SK-N-MC (cell line): ENCODE data around the gene BMERB1.
"Not testable (repeated sequence)": the region's sequence is repeated elsewhere in the genome, so short reads cannot be mapped to it uniquely, and the experiment has no call there.

Source experiments
- DNase-seq: peaks from one replicate; pipeline ENCODE4 v3.0.0-alpha.2; 2011; ENCODE audit warnings: low read depth, low spot score
- H3K27ac ChIP-seq: fragments of 200-600 bp; sonication (generic); 2 replicates; pipeline ENCODE4 v1.5.1; 2016; ENCODE audit warnings: mixed run types
- H3K36me3 ChIP-seq: fragments of 200-600 bp; sonication (generic); 2 replicates; pipeline ENCODE4 v1.6.1; 2017; ENCODE audit warnings: antibody characterized with exemption, low read length, mixed read lengths; ENCODE audit not compliant: insufficient read depth
- H3K4me3 ChIP-seq: fragments of 200-600 bp; sonication (generic); 2 replicates; pipeline ENCODE4 v1.5.1; 2016
- H3K9ac ChIP-seq: fragments of 200-600 bp; sonication (generic); 2 replicates; pipeline ENCODE4 v1.8.0; 2017; ENCODE audit warnings: mixed run types, mixed read lengths; ENCODE audit not compliant: insufficient read length
- H3K9me3 ChIP-seq: fragments of 200-600 bp; sonication (generic); 2 replicates; pipeline ENCODE4 v1.6.1; 2017; ENCODE audit warnings: low read depth, mild to moderate bottlenecking, antibody characterized with exemption, low read length, moderate library complexity, mixed read lengths
- EZH2 ChIP-seq: fragments of 200-600 bp; sonication (generic); IDR thresholded peaks from one replicate; pipeline ENCODE4 v1.6.1; 2017; ENCODE audit warnings: antibody characterized with exemption
- FOXP2 ChIP-seq: optimal IDR thresholded peaks from 2 replicates; pipeline ENCODE3; 2011; ENCODE audit warnings: mild to moderate bottlenecking, moderate library complexity; ENCODE audit not compliant: insufficient read depth; ENCODE audit errors: extremely low read length, control extremely low read depth
- POLR2AphosphoS5 ChIP-seq: IDR thresholded peaks from 2 replicates; pipeline ENCODE4 v1.6.1; 2012; ENCODE audit warnings: mild to moderate bottlenecking, low read depth, low read length, borderline replicate concordance

The BMERB1 gene

GRCh38 chr16:15401972-15402371 lies 32.4 kb upstream of the BMERB1 start:
- Histone ChIP-seq H3K9me3 (no peaks in the 10 kb centered on the region), H3K36me3 (no peaks in the 10 kb centered on the region), H3K27ac (no peak overlapping the region), H3K9ac (no peak overlapping the region), H3K4me3 (no peak overlapping the region)
- TF ChIP-seq EZH2 (no peak), POLR2AphosphoS5 (no peak), FOXP2 (no peak)
- DNase-seq: no peak

GRCh38 chr16:15403392-15403995 lies 30.9 kb upstream of the BMERB1 start:
- Histone ChIP-seq H3K4me3 (no peak overlapping the region), H3K36me3 (no peaks in the 10 kb centered on the region), H3K9me3 (no peaks in the 10 kb centered on the region), H3K9ac (no peak overlapping the region), H3K27ac (no peak overlapping the region)
- no peak for TF ChIP-seq FOXP2
- no peak for TF ChIP-seq POLR2AphosphoS5
- TF ChIP-seq EZH2: no peak
- DNase-seq: peak; percentile 40

DNA sequence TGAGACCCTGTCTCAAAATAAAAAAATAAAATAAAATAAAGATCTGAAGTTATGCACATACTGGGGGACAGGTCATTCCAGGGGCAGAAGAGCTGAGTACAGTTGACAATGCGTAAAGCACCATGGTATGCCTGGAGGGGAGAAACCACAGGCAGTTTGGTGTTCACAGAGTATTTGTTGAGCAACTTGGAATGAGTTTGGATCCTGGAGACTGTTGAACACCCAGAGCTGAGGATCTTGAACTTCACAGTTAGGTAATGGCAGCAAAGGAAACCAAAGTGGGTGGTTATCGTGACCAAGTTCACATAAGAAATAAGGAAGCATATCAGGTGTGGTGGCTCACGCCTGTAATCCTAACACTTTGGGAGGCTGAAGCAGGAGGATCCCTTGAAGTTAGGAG lies 30.3 kb upstream of the BMERB1 start:
- not testable (repeated sequence) for H3K9ac ChIP-seq, H3K9me3 ChIP-seq, DNase-seq, H3K36me3 ChIP-seq, H3K27ac ChIP-seq, H3K4me3 ChIP-seq

- TF ChIP-seq EZH2: no peak
- no peak for TF ChIP-seq FOXP2
- no peak for TF ChIP-seq POLR2AphosphoS5
- no peak overlapping the region for H3K27ac ChIP-seq
- no peaks in the 10 kb centered on the region for H3K9me3 ChIP-seq
- no peaks in the 10 kb centered on the region for H3K36me3 ChIP-seq
- no peak overlapping the region for H3K9ac ChIP-seq
- DNase-seq: no peak
- H3K4me3 ChIP-seq: no peak overlapping the region
These were observed 29.6 kb upstream of the BMERB1 start for GRCh38 chr16:15404792-15405191.

DNA sequence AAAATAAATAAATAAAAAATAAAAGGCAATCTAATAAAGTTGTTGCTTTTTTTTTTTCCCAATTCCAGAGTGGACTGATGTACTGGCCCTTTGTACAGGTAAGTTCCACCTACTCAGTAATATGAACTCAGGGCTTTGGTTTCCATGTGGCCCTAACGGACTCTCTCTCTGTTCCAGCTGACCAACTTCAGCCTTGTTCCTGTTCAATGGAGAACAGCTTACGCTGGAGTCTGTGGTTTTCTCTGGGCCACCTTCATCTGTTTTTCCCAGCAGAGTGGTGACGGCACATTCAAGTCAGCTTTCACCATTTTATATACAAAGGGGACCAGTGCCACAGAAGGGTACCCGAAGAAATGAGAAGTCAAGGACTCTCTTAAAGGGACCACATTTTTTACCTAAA lies 26.6 kb upstream of the BMERB1 start:
- H3K4me3 ChIP-seq, H3K36me3 ChIP-seq, H3K27ac ChIP-seq, DNase-seq, H3K9me3 ChIP-seq, H3K9ac ChIP-seq: not testable (repeated sequence)

DNA sequence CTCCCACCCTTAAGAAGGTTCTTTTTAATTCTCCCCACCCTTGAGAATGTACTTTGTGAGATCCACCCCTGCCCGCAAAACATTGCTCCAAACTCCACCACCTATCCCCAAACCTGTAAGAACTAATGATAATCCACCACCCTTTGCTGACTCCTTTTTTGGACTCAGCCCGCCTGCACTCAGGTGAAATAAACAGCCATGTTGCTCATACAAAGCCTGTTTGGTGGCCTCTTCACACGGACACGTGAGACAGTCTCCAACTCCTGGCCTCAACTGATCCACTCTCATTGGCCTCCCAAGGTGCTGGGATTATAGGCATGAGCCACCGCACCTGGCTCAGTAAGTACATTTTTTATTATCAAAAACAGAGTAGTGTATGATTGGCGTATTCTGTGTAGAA lies 24.9 kb upstream of the BMERB1 start:
- H3K4me3 ChIP-seq, H3K27ac ChIP-seq, DNase-seq, H3K9ac ChIP-seq, H3K9me3 ChIP-seq, H3K36me3 ChIP-seq: not testable (repeated sequence)

GRCh38 chr16:15415511-15415985 lies 18.8 kb upstream of the BMERB1 start:
- no peak overlapping the region for H3K4me3 ChIP-seq
- no peaks in the 10 kb centered on the region for H3K36me3 ChIP-seq
- H3K27ac ChIP-seq: no peak overlapping the region
- no peak for DNase-seq
- TF ChIP-seq EZH2 (no peak), FOXP2 (no peak), POLR2AphosphoS5 (no peak)
- H3K9ac ChIP-seq: no peak overlapping the region
- H3K9me3 ChIP-seq: no peaks in the 10 kb centered on the region

GRCh38 chr16:15417197-15417596 lies 17.2 kb upstream of the BMERB1 start:
- TF ChIP-seq EZH2 (no peak), POLR2AphosphoS5 (no peak), FOXP2 (no peak)
- H3K27ac ChIP-seq: no peak overlapping the region
- no peak overlapping the region for H3K4me3 ChIP-seq
- no peak overlapping the region for H3K9ac ChIP-seq
- H3K36me3 ChIP-seq: no peaks in the 10 kb centered on the region
- H3K9me3 ChIP-seq: no peaks in the 10 kb centered on the region
- no peak for DNase-seq

DNA sequence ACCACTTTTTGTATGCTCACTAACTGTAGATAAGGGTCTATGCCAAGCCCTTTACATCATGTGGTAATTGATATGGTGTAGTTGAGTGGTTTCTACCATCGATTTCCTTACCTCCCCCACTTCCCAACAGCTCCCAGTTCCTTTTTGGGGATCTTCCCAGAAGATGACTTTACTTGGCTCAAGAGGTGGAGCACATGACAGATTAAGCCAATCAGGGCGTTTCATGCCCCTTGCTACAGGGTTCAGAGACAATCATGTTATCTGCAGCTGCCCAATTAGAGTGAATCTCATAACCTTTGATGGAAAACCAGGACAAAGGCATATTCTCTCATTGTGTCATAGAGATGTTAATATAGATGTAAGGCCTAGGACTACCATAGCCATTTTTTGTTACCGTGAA lies 16.2 kb upstream of the BMERB1 start:
- no peaks in the 10 kb centered on the region for H3K9me3 ChIP-seq
- H3K9ac ChIP-seq: no peak overlapping the region
- no peak for TF ChIP-seq FOXP2
- TF ChIP-seq EZH2: no peak
- no peak for TF ChIP-seq POLR2AphosphoS5
- no peak overlapping the region for H3K27ac ChIP-seq
- H3K36me3 ChIP-seq: no peaks in the 10 kb centered on the region
- no peak for DNase-seq
- no peak overlapping the region for H3K4me3 ChIP-seq

DNA sequence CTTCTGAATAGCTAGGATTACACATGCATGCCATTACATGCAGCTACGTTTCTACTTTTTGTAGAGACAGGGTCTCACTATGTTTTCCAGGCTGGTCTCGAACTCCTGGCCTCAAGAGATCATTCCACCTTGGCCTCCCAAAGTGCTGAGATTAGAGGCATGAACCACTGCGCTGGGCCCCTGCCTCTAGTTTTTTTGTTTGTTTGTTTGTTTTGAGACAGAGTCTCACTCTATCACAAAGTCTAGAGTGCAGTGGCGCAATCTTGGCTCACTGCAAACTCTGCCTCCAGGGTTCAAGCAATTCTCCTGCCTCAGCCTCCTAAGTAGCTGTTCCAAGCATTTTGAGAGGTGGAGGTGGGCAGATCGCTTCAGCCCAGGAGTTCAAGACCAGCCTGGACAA lies 12.7 kb upstream of the BMERB1 start:
- DNase-seq, H3K9ac ChIP-seq, H3K9me3 ChIP-seq, H3K4me3 ChIP-seq, H3K36me3 ChIP-seq, H3K27ac ChIP-seq: not testable (repeated sequence)
